NT2/D1 (cell line): ENCODE measurements around the gene NT5M.

Experiments
- SUZ12 ChIP-seq: IDR thresholded peaks from 2 replicates; pipeline ENCODE4 v1.6.1; 2011; ENCODE audit not compliant: insufficient read length, insufficient read depth; ENCODE audit errors: extremely low read depth
- YY1 ChIP-seq: IDR thresholded peaks from 2 replicates; pipeline ENCODE4 v1.6.1; 2011; ENCODE audit not compliant: insufficient read length, insufficient read depth
- ZNF274 ChIP-seq: IDR thresholded peaks from 2 replicates; pipeline ENCODE4 v1.6.1; 2011; ENCODE audit warnings: mild to moderate bottlenecking, low read depth, low read length

- TF ChIP-seq SUZ12 (no peak), YY1 (no peak), ZNF274 (no peak)
These were observed 43.5 kb downstream of the NT5M start for GRCh38 chr17:17346428-17347233.
